MM.1S (cell line): ENCODE measurements around the gene PADI4.

Experiments used
- DNase-seq: peaks from one replicate; pipeline ENCODE4 v3.0.0-alpha.2; 2015
- H2AFZ ChIP-seq: fragments of 300-600 bp; sonication (generic); 2 replicates; pipeline ENCODE4 v1.6.0; 2016; ENCODE audit warnings: antibody characterized with exemption, low read length
- H3F3A ChIP-seq: fragments of 300-600 bp; sonication (generic); 2 replicates; pipeline ENCODE4 v1.6.1; 2016; ENCODE audit warnings: mild to moderate bottlenecking, antibody characterized with exemption, low read length, moderate library complexity, mixed read lengths; ENCODE audit not compliant: insufficient read depth
- H3K27ac ChIP-seq: fragments of 300-600 bp; sonication (generic); 2 replicates; pipeline ENCODE4 v1.5.1; 2016; ENCODE audit warnings: mild to moderate bottlenecking, low read length
- H3K27me3 ChIP-seq: fragments of 300-600 bp; sonication (generic); replicated peaks from 2 replicates; pipeline ENCODE4 v1.6.0; 2016; ENCODE audit warnings: low read length; ENCODE audit not compliant: insufficient read depth
- H3K36me3 ChIP-seq: fragments of 300-600 bp; sonication (generic); replicated peaks from 2 replicates; pipeline ENCODE4 v1.6.1; 2016; ENCODE audit warnings: mild to moderate bottlenecking, low read length, mixed read lengths; ENCODE audit not compliant: insufficient read depth
- H3K4me1 ChIP-seq: fragments of 300-600 bp; sonication (generic); 2 replicates; pipeline ENCODE4 v1.6.1; 2016; ENCODE audit warnings: low read length, mixed read lengths
- H3K4me2 ChIP-seq: fragments of 300-600 bp; sonication (generic); 2 replicates; pipeline ENCODE4 v1.6.0; 2016; ENCODE audit warnings: low read depth, low read length
- H3K4me3 ChIP-seq: fragments of 300-600 bp; sonication (generic); 2 replicates; pipeline ENCODE4 v1.5.1; 2016; ENCODE audit warnings: low read length, mixed read lengths
- H3K79me2 ChIP-seq: fragments of 300-600 bp; sonication (generic); 2 replicates; pipeline ENCODE4 v1.6.1; 2016; ENCODE audit warnings: mixed run types, low read length, mixed read lengths
- H3K9ac ChIP-seq: fragments of 300-600 bp; sonication (generic); 2 replicates; pipeline ENCODE4 v1.6.1; 2016; ENCODE audit warnings: low read length, mixed read lengths
- H3K9me2 ChIP-seq: fragments of 300-600 bp; sonication (generic); replicated peaks from 2 replicates; pipeline ENCODE4 v1.6.1; 2016; ENCODE audit warnings: mild to moderate bottlenecking, low read length, mixed read lengths; ENCODE audit not compliant: insufficient read depth
- H3K9me3 ChIP-seq: fragments of 300-600 bp; sonication (generic); replicated peaks from 2 replicates; pipeline ENCODE4 v1.6.1; 2016; ENCODE audit warnings: mild to moderate bottlenecking, low read length, mixed read lengths; ENCODE audit not compliant: insufficient read depth
- H4K20me1 ChIP-seq: fragments of 300-600 bp; sonication (generic); 2 replicates; pipeline ENCODE4 v1.6.1; 2016; ENCODE audit warnings: mild to moderate bottlenecking, low read length, moderate library complexity, mixed read lengths; ENCODE audit not compliant: insufficient read depth
- EZH2 ChIP-seq: fragments of 300-600 bp; sonication (generic); optimal IDR thresholded peaks from 2 replicates; pipeline ENCODE3; 2017; ENCODE audit warnings: low read depth, mild to moderate bottlenecking, antibody characterized with exemption, low read length, mixed read lengths
- EZH2phosphoT487 ChIP-seq: fragments of 300-600 bp; sonication (generic); IDR thresholded peaks from 2 replicates; pipeline ENCODE4 v1.6.1; 2018; ENCODE audit warnings: antibody characterized with exemption, low read length
- TF ChIP-seq, protein P1 (sequence below): fragments of 300-600 bp; sonication (generic); IDR thresholded peaks from 2 replicates; pipeline ENCODE4 v1.5.1; 2016; ENCODE audit warnings: antibody characterized with exemption, low read length, mixed read lengths

PADI4 gene

DNA sequence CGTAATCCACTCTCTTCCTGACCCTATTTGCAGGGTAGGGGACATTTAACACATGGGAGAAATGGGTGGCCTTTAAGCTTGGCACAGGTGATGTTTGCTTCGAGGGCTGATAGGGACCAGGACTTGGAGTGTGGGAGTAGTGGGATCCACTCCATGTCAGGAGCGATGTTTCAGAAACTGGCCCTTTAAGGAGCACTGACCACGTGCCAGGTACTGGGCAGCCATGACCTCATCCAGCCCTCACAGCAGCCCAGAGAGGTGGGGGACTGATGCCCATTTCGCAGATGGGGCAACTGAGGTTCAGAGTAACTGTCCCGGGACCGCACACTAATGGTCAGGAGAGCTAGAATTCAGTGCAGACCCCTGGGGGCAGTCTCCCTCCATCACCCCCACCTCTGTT is 47.7 kb upstream of the PADI4 start:
- H3K4me3 ChIP-seq = no peak overlapping the region
- H3K9ac ChIP-seq = no peak overlapping the region
- DNase-seq = no peak
- no peaks in the 10 kb centered on the region for H3F3A ChIP-seq
- H3K79me2 ChIP-seq = no peaks in the 10 kb centered on the region
- no peaks in the 10 kb centered on the region for H3K4me1 ChIP-seq
- no peaks in the 10 kb centered on the region for H3K9me2 ChIP-seq
- TF ChIP-seq EZH2phosphoT487 (no peak), EZH2 (no peak)
- TF ChIP-seq, protein P1, sequence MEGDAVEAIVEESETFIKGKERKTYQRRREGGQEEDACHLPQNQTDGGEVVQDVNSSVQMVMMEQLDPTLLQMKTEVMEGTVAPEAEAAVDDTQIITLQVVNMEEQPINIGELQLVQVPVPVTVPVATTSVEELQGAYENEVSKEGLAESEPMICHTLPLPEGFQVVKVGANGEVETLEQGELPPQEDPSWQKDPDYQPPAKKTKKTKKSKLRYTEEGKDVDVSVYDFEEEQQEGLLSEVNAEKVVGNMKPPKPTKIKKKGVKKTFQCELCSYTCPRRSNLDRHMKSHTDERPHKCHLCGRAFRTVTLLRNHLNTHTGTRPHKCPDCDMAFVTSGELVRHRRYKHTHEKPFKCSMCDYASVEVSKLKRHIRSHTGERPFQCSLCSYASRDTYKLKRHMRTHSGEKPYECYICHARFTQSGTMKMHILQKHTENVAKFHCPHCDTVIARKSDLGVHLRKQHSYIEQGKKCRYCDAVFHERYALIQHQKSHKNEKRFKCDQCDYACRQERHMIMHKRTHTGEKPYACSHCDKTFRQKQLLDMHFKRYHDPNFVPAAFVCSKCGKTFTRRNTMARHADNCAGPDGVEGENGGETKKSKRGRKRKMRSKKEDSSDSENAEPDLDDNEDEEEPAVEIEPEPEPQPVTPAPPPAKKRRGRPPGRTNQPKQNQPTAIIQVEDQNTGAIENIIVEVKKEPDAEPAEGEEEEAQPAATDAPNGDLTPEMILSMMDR = no peak
- no peak overlapping the region for H3K4me2 ChIP-seq
- no peak overlapping the region for H3K27ac ChIP-seq
- no peaks in the 10 kb centered on the region for H3K9me3 ChIP-seq
- no peaks in the 10 kb centered on the region for H4K20me1 ChIP-seq
- no peak overlapping the region for H2AFZ ChIP-seq
- peaks cover 98% of the 10 kb centered on the region for H3K27me3 ChIP-seq
- no peaks in the 10 kb centered on the region for H3K36me3 ChIP-seq

DNA sequence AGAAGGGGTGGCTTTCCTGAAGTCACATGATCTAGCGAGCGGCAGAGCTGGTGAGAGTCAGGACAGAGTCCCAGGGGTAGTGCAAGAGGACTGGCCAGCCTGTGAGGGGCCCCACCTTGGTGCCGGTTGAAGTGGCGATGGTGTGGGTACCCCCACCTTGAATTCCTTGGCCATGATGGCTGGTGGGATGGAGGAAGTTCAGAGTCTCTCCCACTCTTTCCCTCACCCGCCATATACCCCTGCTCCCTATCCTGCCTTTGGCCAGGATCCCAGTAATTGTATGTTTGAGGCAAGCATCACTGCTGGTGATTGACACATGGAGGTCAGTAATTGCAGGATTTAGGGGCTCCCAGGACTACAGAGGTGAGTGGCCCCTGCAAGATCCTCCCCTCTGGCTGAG is 47.3 kb upstream of the PADI4 start:
- H3K9me3 ChIP-seq = no peaks in the 10 kb centered on the region
- no peaks in the 10 kb centered on the region for H4K20me1 ChIP-seq
- no peaks in the 10 kb centered on the region for H3F3A ChIP-seq
- H3K36me3 ChIP-seq = no peaks in the 10 kb centered on the region
- H3K27me3 ChIP-seq = peaks cover 96% of the 10 kb centered on the region
- H2AFZ ChIP-seq = no peak overlapping the region
- no peak overlapping the region for H3K27ac ChIP-seq
- no peaks in the 10 kb centered on the region for H3K4me1 ChIP-seq
- DNase-seq = no peak
- H3K9ac ChIP-seq = no peak overlapping the region
- TF ChIP-seq, protein P1 = no peak
- TF ChIP-seq EZH2 (no peak), EZH2phosphoT487 (no peak)
- H3K9me2 ChIP-seq = no peaks in the 10 kb centered on the region
- H3K79me2 ChIP-seq = no peaks in the 10 kb centered on the region
- H3K4me2 ChIP-seq = no peak overlapping the region
- no peak overlapping the region for H3K4me3 ChIP-seq

DNA sequence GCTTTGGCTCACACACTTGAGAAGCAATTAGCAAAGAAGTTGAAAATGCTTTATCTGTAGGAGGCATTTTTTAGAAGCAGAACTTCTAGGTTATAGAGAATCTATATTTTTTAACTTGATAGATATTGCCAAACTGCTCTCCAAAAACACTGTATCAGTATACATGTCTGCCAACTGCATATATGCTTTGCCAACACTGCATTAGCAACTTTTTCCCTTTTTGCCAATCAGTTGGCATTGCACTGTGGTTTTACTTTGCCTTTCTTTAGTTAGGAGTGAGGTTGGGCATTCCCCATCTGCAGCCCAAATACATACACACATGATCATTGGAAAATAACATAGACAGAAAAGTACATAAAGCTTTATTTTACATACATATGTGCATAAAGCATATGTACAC is 44.1 kb upstream of the PADI4 start:
- DNase-seq = no peak
- Histone ChIP-seq H3K27me3 (peaks cover 93% of the 10 kb centered on the region), H3K27ac (no peak overlapping the region), H3K4me2 (no peak overlapping the region), H3K4me3 (no peak overlapping the region), H3F3A (no peaks in the 10 kb centered on the region), H3K9ac (no peak overlapping the region), H2AFZ (no peak overlapping the region), H4K20me1 (no peaks in the 10 kb centered on the region), H3K4me1 (no peaks in the 10 kb centered on the region), H3K9me2 (no peaks in the 10 kb centered on the region), H3K79me2 (no peaks in the 10 kb centered on the region), H3K9me3 (no peaks in the 10 kb centered on the region), H3K36me3 (no peaks in the 10 kb centered on the region)
- TF ChIP-seq EZH2phosphoT487 (no peak), EZH2 (no peak)
- TF ChIP-seq, protein P1 = no peak

DNA sequence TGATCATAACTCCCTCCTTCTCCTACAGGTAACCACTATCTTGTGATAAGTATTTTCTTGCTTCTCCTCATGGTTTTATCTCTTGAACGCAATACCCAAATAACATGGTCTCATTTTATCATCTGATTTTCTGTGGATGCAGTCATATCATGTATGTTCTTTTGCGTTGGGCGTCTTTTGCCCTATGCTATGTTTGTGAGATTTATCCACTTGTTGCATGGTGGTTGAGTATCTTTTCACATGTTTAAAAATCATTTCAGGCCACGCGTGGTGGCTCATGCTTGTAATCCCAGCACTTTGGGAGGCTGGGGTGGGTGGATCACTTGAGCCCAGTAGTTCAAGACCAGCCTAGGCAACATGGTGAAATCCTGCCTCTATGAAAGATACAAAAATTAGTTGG is 43.5 kb upstream of the PADI4 start:
- Histone ChIP-seq H3K9ac (no peak overlapping the region), H3K79me2 (no peaks in the 10 kb centered on the region), H3K4me3 (no peak overlapping the region), H3K36me3 (no peaks in the 10 kb centered on the region), H3F3A (no peaks in the 10 kb centered on the region), H4K20me1 (no peaks in the 10 kb centered on the region), H3K27me3 (peaks cover 93% of the 10 kb centered on the region), H2AFZ (no peak overlapping the region), H3K4me2 (no peak overlapping the region), H3K9me3 (no peaks in the 10 kb centered on the region), H3K27ac (no peak overlapping the region), H3K4me1 (no peaks in the 10 kb centered on the region), H3K9me2 (no peaks in the 10 kb centered on the region)
- TF ChIP-seq EZH2 (no peak), EZH2phosphoT487 (no peak)
- TF ChIP-seq, protein P1 = no peak
- DNase-seq = no peak
